Lower lobe of right lung (tissue), 2 donors: ENCODE measurements around the gene NEDD9. TPM values are rescaled to one million over a fixed set of nuclear protein-coding genes. Genes with fewer than 3 reads are reported as not detected.

Source experiments
- ATAC-seq, 2 donors: fragments of 200-7000 bp; cut with Tn5 transposase; one replicate each; pipeline ENCODE4 v1.9.1; 2020 to 2022; ENCODE audit warnings: mild to moderate bottlenecking in 2 of 2, moderate library complexity in 2 of 2
- DNase-seq: peaks from one replicate; pipeline ENCODE4 v3.0.0-alpha.2; 2020
- H3K27ac ChIP-seq: fragments of 200-600 bp; one replicate; pipeline ENCODE4 v1.8.0; 2022
- H3K27me3 ChIP-seq: fragments of 200-600 bp; one replicate; pipeline ENCODE4 v1.8.0; 2022; ENCODE audit warnings: low read depth
- H3K36me3 ChIP-seq: fragments of 200-600 bp; one replicate; pipeline ENCODE4 v1.8.0; 2022; ENCODE audit warnings: mild to moderate bottlenecking
- H3K4me1 ChIP-seq: fragments of 200-600 bp; one replicate; pipeline ENCODE4 v1.8.0; 2022
- H3K4me3 ChIP-seq: fragments of 200-600 bp; one replicate; pipeline ENCODE4 v1.8.0; 2022; ENCODE audit warnings: mild to moderate bottlenecking
- H3K9me3 ChIP-seq: fragments of 200-600 bp; one replicate; pipeline ENCODE4 v1.8.0; 2022
- CTCF ChIP-seq: fragments of 200-600 bp; IDR thresholded peaks from one replicate; pipeline ENCODE4 v1.8.0; 2022; ENCODE audit warnings: antibody characterized with exemption, mild to moderate bottlenecking
- intact Hi-C: fragments of 100-400 bp; cut with DNase I; formaldehyde crosslinking; loops from one replicate; pipeline ENCODE4 v1.11.0; 2022
- total RNA-seq: library from RNA; stranded (reverse); fragmentation: NEBNext Ultra II Directional; extraction: Animal tissue kit (Norgen Biotek cat#: 25700); gene quantifications from one replicate; pipeline ENCODE4 v1.2.1, GENCODE V29; 2021
- donor health status: DM: no; HTN: yes; CAD: no; lungs with severe emphysema.

NEDD9 gene
- total RNA-seq, 1 donor from 2014 or later, result 127 TPM

- Histone ChIP-seq H3K4me1 (no peaks in the 10 kb centered on the region), H3K27ac (no peak overlapping the region), H3K4me3 (no peak overlapping the region), H3K36me3 (no peaks in the 10 kb centered on the region), H3K9me3 (no peaks in the 10 kb centered on the region), H3K27me3 (no peaks in the 10 kb centered on the region)
- intact Hi-C loops, result no loop called here
- DNase-seq (no peak), ATAC-seq (no peak)
- TF ChIP-seq CTCF, result no peak
These were observed 79.9 kb downstream of the NEDD9 start for GRCh38 chr6:11152581-11152980.

DNA sequence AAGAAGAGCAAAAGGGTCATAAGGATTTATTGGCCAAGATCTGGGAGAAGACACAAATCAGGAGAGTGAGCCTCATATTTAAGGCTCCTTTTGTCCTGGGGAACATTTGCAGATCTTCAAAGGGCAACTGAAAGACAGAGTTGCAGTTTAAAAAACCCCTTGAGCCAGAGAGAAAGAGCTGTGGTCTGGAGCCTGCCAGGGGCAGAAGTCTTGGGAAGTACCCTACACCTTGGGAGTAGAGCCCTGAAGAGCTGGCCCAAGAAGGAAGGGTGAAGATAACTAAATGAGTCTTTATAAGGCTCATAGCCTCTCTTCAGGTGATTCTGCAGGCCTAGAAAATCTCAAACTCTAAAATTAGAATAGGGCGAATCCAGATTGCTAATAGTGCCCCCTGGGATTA lies 81.0 kb downstream of the NEDD9 start:
- no peak for DNase-seq
- no peaks in the 10 kb centered on the region for H3K9me3 ChIP-seq
- TF ChIP-seq CTCF, result no peak
- H3K27me3 ChIP-seq, result no peaks in the 10 kb centered on the region
- H3K27ac ChIP-seq, result no peak overlapping the region
- no peaks in the 10 kb centered on the region for H3K36me3 ChIP-seq
- ATAC-seq, result no peak
- intact Hi-C loops, result no loop called here
- H3K4me3 ChIP-seq, result no peak overlapping the region
- H3K4me1 ChIP-seq, result no peaks in the 10 kb centered on the region

DNA sequence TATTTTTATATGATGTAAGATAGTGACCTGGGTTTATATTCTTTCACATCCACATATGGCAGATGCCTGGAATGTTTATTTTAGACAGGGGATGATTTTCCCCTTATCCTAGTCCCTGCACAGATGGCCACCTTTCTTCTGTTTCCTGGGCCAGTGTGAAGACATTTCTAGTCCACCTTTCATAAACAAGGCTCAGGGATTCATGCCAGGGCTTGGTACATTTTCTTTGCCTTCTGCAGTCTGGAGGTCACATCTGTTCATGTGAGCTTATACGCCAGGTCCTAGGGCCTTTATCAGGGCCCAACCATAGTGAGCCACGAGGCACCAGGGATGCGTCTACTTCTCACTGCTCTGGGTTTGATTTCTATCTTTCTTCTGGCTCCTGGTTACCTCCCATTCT lies 82.9 kb downstream of the NEDD9 start:
- ATAC-seq, result no peak
- H3K4me3 ChIP-seq, result no peak overlapping the region

DNA sequence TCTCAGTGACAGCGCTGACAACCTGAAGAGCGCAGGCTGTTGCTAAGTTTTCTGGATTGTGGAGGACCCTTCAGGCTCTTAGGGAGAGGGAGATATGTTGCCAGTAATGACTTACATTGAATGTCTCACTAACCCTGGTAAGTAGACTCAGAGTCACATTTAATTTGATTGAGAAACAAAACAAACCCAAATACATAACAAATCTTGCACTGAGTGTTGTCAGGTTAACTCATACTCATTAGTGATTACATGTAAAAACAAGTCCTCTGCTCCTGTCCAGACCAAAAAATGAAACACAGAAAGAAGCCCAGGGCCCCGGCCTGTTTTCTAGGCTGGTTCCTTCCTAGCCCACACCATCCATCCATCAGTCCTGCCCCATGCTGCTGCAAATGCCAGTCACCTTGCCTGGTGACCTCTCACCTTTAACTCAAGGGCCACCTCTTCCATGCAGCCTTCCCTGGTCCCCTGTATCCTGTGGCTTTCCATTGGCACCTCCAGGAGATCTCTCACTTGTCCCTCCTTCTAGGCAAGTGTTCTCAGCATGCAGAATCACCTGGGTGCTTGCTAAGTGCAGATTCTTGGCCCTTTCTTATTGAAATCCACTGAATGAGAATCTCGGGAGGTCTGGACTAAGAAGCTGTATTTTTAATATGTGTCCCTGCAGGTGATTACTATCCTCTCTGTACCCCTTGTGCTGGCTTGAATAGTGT lies 86.2 kb downstream of the NEDD9 start:
- intact Hi-C loops, result loop anchor here (10.0 kb wide), 1 partner anchor 349 kb away; no protein-coding TSS in a partner anchor
- H3K9me3 ChIP-seq, result no peaks in the 10 kb centered on the region
- H3K27ac ChIP-seq, result no peak overlapping the region
- no peak for TF ChIP-seq CTCF
- no peaks in the 10 kb centered on the region for H3K36me3 ChIP-seq
- H3K4me3 ChIP-seq, result no peak overlapping the region
- ATAC-seq, result no peak
- H3K27me3 ChIP-seq, result no peaks in the 10 kb centered on the region
- H3K4me1 ChIP-seq, result no peaks in the 10 kb centered on the region
- DNase-seq, result no peak

More for the DNA sequence above, 82.9 kb downstream of the NEDD9 start:
- intact Hi-C loops, result loop anchor here (10.0 kb wide), 1 partner anchor 345 kb away; no protein-coding TSS in a partner anchor
- no peaks in the 10 kb centered on the region for H3K4me1 ChIP-seq
- no peak for TF ChIP-seq CTCF
- H3K27ac ChIP-seq, result no peak overlapping the region
- no peaks in the 10 kb centered on the region for H3K9me3 ChIP-seq
- no peaks in the 10 kb centered on the region for H3K36me3 ChIP-seq
- no peak for DNase-seq
- H3K27me3 ChIP-seq, result no peaks in the 10 kb centered on the region

- DNase-seq (peak; percentile 82), ATAC-seq (peak; percentile 92 to 97)
- no peaks in the 10 kb centered on the region for H3K9me3 ChIP-seq
- peak; percentile 94 for TF ChIP-seq CTCF
- no peaks in the 10 kb centered on the region for H3K4me1 ChIP-seq
- H3K36me3 ChIP-seq, result no peaks in the 10 kb centered on the region
- intact Hi-C loops, result loop anchor here (10.0 kb wide), 1 partner anchor 350 kb away; no protein-coding TSS in a partner anchor
- no peak overlapping the region for H3K27ac ChIP-seq
- no peak overlapping the region for H3K4me3 ChIP-seq
- H3K27me3 ChIP-seq, result no peaks in the 10 kb centered on the region
These were observed 88.0 kb downstream of the NEDD9 start for GRCh38 chr6:11144393-11144851.
